ENCODE results near the gene RPL13. TPM values are rescaled to one million over a fixed set of nuclear protein-coding genes. Genes with fewer than 3 reads are reported as not detected.

The RPL13 gene
- total and polyA plus RNA-seq, 10 of the 15 experiments (the other 5 are each of a cell fraction or from before 2014, with no cell fraction given) = 386 to 9,428 (median 2,486) TPM

DNA sequence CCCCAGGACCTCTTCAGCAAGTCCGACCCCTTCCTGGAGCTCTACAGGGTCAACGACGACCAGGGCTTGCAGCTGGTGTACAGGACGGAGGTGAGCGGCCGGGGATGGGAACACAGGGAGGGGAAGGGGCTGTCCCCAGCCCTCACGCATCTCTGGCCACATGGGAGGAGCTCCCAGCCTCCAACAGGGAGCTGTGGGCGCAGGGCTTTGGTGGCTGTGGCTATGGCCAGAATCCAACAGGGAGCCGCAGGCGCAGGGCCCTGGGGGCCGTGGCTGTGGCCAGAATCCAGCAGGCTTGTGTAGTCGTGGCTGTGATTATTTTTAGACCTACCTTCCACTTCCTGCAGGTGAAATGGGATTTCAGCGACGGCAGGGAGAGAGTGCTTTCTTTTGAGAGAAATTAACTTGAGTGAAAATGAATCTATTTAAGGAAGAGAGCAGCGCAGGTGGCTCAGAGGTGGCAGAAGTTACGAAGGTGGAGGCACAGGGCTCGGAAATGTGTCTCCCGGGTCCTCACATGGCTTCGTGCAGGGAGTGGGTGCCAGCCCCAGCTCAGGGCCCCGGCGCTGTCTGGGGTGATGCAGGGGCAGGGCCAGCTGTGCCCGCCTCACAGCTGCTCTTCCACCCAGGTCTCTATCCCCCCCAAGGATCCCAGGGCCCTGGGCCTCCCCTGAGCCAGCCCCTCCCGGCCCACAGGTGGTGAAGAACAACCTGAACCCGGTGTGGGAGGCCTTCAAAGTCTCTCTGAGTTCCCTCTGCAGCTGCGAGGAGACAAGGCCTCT, 24.5 kb downstream of the RPL13 start:
- ATAC-seq (no peak), DNase-seq (ENCODE audit: low read depth, low spot score) (no peak), FAIRE-seq (no peak)
- WGBS (ENCODE audit: insufficient coverage, insufficient replicate concordance, low lambda C conversion rate, missing lambda C conversion rate) = 28% methylated on average over 25 of the region's 25 CpGs
- SMC1A ChIA-PET (ENCODE audit: uncharacterized antibody, unreplicated experiment) = no interaction called here
- no peaks in the 10 kb centered on the region for H3K9me3 ChIP-seq (replicated peaks; ENCODE audit: control insufficient read depth, insufficient read depth, low read length)
- POLR2A ChIA-PET = no interaction called here
- no peak overlapping the region for H3K9ac ChIP-seq (ENCODE audit: control insufficient read depth, insufficient read depth, low read length)
- no peaks in the 10 kb centered on the region for H3K36me3 ChIP-seq (ENCODE audit: control insufficient read depth in 2 of 2, insufficient read depth in 2 of 2, low read length in 1 of 2)
- no TSS peak for BruUV-seq (replicated peaks)
- RAD21 ChIA-PET (ENCODE audit: unreplicated experiment) = no interaction called here
- CTCF ChIA-PET = no interaction called here
- no peak overlapping the region for H3K4me2 ChIP-seq (ENCODE audit: control insufficient read depth, insufficient read depth)
- no peaks in the 10 kb centered on the region for H3K79me2 ChIP-seq (ENCODE audit: control insufficient read depth, insufficient read depth, low read length)
- no peak overlapping the region for H2AFZ ChIP-seq (ENCODE audit: control insufficient read depth, low read depth, low read length)
- intact Hi-C loops (cut with micrococcal nuclease; ENCODE audit: unreplicated experiment) = no loop called here
- H3K4me1 ChIP-seq (ENCODE audit: control insufficient read depth, insufficient read depth, low read length) = no peaks in the 10 kb centered on the region
- in situ Hi-C loops (cut with MboI) = no loop called here
- no peaks in the 10 kb centered on the region for H3K27me3 ChIP-seq (replicated peaks in 1 of 2; ENCODE audit: control insufficient read depth in 2 of 2, insufficient read depth in 2 of 2, low read length in 1 of 2)
- TF ChIP-seq HDAC2 (IDR thresholded peaks at IDR 0.05) = no peak
- no peak for TF ChIP-seq JUNB (IDR thresholded peaks at IDR 0.05)
- TF ChIP-seq FOS (IDR thresholded peaks at IDR 0.05; ENCODE audit: borderline replicate concordance, extremely low read depth, insufficient read length) = no peak
- TF ChIP-seq ASH2L (IDR thresholded peaks at IDR 0.05; ENCODE audit: borderline replicate concordance, low read depth) = no peak
- TF ChIP-seq POLR2A (IDR thresholded peaks at IDR 0.05; ENCODE audit: low read depth, low read length) = no peak
- no peak for TF ChIP-seq IRF4 (IDR thresholded peaks at IDR 0.05; ENCODE audit: low read depth, low read length)
- no peak for TF ChIP-seq RUNX3 (IDR thresholded peaks at IDR 0.05; ENCODE audit: low read length)
- TF ChIP-seq PAX8 (IDR thresholded peaks at IDR 0.05) = no peak
- TF ChIP-seq NR2C1 (IDR thresholded peaks at IDR 0.05) = no peak
- TF ChIP-seq CHD2 (IDR thresholded peaks at IDR 0.05; ENCODE audit: borderline replicate concordance, low read depth, low read length) = no peak
- TF ChIP-seq, protein P1, sequence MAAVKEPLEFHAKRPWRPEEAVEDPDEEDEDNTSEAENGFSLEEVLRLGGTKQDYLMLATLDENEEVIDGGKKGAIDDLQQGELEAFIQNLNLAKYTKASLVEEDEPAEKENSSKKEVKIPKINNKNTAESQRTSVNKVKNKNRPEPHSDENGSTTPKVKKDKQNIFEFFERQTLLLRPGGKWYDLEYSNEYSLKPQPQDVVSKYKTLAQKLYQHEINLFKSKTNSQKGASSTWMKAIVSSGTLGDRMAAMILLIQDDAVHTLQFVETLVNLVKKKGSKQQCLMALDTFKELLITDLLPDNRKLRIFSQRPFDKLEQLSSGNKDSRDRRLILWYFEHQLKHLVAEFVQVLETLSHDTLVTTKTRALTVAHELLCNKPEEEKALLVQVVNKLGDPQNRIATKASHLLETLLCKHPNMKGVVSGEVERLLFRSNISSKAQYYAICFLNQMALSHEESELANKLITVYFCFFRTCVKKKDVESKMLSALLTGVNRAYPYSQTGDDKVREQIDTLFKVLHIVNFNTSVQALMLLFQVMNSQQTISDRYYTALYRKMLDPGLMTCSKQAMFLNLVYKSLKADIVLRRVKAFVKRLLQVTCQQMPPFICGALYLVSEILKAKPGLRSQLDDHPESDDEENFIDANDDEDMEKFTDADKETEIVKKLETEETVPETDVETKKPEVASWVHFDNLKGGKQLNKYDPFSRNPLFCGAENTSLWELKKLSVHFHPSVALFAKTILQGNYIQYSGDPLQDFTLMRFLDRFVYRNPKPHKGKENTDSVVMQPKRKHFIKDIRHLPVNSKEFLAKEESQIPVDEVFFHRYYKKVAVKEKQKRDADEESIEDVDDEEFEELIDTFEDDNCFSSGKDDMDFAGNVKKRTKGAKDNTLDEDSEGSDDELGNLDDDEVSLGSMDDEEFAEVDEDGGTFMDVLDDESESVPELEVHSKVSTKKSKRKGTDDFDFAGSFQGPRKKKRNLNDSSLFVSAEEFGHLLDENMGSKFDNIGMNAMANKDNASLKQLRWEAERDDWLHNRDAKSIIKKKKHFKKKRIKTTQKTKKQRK (IDR thresholded peaks at IDR 0.05; ENCODE audit: low read depth, low read length) = no peak
- no peak for TF ChIP-seq YBX1 (IDR thresholded peaks at IDR 0.05)
- no peak for TF ChIP-seq YY1 (IDR thresholded peaks at IDR 0.05; ENCODE audit: low read depth, low read length)
- TF ChIP-seq MTA2 (IDR thresholded peaks at IDR 0.05; ENCODE audit: low read depth) = no peak
- no peak for TF ChIP-seq ZBED1 (IDR thresholded peaks at IDR 0.05; ENCODE audit: borderline replicate concordance)
- TF ChIP-seq TBL1XR1 (IDR thresholded peaks at IDR 0.05; ENCODE audit: low read depth, low read length) = no peak
- TF ChIP-seq, protein P2, sequence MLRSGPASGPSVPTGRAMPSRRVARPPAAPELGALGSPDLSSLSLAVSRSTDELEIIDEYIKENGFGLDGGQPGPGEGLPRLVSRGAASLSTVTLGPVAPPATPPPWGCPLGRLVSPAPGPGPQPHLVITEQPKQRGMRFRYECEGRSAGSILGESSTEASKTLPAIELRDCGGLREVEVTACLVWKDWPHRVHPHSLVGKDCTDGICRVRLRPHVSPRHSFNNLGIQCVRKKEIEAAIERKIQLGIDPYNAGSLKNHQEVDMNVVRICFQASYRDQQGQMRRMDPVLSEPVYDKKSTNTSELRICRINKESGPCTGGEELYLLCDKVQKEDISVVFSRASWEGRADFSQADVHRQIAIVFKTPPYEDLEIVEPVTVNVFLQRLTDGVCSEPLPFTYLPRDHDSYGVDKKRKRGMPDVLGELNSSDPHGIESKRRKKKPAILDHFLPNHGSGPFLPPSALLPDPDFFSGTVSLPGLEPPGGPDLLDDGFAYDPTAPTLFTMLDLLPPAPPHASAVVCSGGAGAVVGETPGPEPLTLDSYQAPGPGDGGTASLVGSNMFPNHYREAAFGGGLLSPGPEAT (IDR thresholded peaks at IDR 0.05; ENCODE audit: low read depth) = no peak
- TF ChIP-seq, protein P3, sequence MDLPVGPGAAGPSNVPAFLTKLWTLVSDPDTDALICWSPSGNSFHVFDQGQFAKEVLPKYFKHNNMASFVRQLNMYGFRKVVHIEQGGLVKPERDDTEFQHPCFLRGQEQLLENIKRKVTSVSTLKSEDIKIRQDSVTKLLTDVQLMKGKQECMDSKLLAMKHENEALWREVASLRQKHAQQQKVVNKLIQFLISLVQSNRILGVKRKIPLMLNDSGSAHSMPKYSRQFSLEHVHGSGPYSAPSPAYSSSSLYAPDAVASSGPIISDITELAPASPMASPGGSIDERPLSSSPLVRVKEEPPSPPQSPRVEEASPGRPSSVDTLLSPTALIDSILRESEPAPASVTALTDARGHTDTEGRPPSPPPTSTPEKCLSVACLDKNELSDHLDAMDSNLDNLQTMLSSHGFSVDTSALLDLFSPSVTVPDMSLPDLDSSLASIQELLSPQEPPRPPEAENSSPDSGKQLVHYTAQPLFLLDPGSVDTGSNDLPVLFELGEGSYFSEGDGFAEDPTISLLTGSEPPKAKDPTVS (IDR thresholded peaks at IDR 0.05; ENCODE audit: low read depth, low read length) = no peak
- no peak for TF ChIP-seq ZNF207 (IDR thresholded peaks at IDR 0.05; ENCODE audit: borderline replicate concordance)
- H3K27ac ChIP-seq (ENCODE audit: control insufficient read depth, insufficient read depth) = no peak overlapping the region
- no peaks in the 10 kb centered on the region for H4K20me1 ChIP-seq (ENCODE audit: control insufficient read depth, insufficient read depth)
- no peak overlapping the region for H3K4me3 ChIP-seq
